Measurements from ENCODE around the gene SCUBE1. TPM values are rescaled to one million over a fixed set of nuclear protein-coding genes. Genes with fewer than 3 reads are reported as not detected.

The SCUBE1 gene
- total RNA-seq, 4 donors from 2014 or later: 81.3 to 214 (median 141) TPM

DNA sequence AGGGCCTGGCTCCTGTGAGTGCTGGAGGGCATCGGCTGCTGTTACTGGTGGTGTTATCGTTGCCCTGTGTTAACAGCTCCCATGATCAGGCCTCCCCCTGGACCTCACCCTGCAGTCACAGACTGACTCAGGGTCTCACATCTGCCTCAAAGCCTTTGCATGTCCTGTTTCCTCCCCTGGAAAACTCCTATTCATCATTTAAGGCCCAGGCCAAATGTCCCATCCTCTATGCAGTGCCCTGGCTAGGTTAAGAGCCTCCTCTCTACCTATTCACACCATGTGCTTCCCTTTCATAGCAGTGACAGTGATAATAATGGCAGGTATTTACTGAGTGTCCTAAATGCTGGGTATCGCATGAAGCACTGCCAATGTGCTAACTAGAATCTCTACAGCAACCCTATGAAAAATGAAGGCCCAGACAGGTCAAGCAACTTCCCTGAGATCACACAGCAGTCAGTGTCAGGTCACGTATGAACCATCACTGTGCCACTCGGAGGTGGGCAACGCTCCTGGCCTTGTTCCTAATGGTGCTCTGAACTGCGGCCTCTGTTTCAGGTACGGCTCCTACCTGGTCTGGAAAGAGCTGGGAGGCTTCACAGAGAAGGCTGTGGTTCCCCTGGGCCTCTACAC lies 182.6 kb downstream of the SCUBE1 start:
- peak overlapping the region in 1 of 4 donors; percentile 46 for H3K27ac ChIP-seq
- TF ChIP-seq POLR2A (IDR thresholded peaks at IDR 0.05) (no peak), EP300 (IDR thresholded peaks at IDR 0.05) (no peak)
- TF ChIP-seq, protein P1, sequence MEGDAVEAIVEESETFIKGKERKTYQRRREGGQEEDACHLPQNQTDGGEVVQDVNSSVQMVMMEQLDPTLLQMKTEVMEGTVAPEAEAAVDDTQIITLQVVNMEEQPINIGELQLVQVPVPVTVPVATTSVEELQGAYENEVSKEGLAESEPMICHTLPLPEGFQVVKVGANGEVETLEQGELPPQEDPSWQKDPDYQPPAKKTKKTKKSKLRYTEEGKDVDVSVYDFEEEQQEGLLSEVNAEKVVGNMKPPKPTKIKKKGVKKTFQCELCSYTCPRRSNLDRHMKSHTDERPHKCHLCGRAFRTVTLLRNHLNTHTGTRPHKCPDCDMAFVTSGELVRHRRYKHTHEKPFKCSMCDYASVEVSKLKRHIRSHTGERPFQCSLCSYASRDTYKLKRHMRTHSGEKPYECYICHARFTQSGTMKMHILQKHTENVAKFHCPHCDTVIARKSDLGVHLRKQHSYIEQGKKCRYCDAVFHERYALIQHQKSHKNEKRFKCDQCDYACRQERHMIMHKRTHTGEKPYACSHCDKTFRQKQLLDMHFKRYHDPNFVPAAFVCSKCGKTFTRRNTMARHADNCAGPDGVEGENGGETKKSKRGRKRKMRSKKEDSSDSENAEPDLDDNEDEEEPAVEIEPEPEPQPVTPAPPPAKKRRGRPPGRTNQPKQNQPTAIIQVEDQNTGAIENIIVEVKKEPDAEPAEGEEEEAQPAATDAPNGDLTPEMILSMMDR (IDR thresholded peaks at IDR 0.05): no peak
- DNase-seq (ENCODE audit: low spot score in 2 of 2): no peak
- WGBS, 2 donors: 91 to 94% methylated on average over 8 of the region's 8 CpGs
- no peaks in the 10 kb centered on the region for H3K9me3 ChIP-seq
- no peaks in the 10 kb centered on the region for H3K27me3 ChIP-seq
- H3K36me3 ChIP-seq: peaks cover 0 to 50% (median 0%) of the 10 kb centered on the region in 3 donors
- no peak overlapping the region for H3K4me3 ChIP-seq
- H3K4me1 ChIP-seq: peaks cover 0 to 70% (median 7%) of the 10 kb centered on the region in 4 donors

DNA sequence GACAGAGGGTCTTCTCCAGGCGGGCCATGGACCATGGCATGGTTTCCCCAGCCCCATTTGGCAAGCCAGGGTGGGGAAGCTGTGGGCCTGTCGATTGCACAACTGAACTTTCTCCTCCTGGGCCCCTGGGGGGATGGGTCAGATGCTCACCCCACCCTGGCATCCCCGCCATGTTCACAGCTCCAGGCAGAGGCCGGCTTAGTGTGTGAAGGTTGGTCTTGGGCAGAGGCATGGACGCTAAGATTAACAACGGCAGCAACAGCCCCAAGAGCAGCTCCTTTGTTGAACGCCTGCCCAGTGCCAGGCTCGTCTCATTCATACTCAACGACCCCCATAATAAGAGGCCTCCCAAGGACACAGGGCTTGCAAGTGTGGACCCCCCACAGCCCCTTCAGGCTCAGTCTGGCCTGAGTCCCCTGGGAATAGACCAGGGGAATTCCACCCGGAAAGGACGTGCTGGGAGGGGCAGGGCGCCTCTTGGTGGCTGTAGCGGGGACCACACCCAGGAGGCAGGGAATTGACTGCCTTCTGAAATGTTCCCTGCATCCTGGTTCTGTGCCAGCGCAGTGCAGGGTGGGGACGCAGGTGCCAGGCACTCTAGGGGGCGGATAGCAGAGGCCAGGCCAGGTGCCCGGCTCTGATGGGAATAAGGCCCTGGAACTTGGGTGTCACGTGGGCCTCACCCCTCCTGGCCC lies 183.5 kb downstream of the SCUBE1 start:
- H3K27me3 ChIP-seq: no peaks in the 10 kb centered on the region
- peak overlapping the region in 2 of 4 donors; percentile 32 to 46 for H3K27ac ChIP-seq
- H3K36me3 ChIP-seq: peaks cover 0 to 55% (median 0%) of the 10 kb centered on the region in 3 donors
- H3K9me3 ChIP-seq: no peaks in the 10 kb centered on the region
- peaks cover 0 to 77% (median 7%) of the 10 kb centered on the region in 4 donors for H3K4me1 ChIP-seq
- TF ChIP-seq POLR2A (IDR thresholded peaks at IDR 0.05) (no peak), EP300 (IDR thresholded peaks at IDR 0.05) (no peak)
- TF ChIP-seq, protein P1 (IDR thresholded peaks at IDR 0.05): peak in 1 of 5 experiments; percentile 11
- H3K4me3 ChIP-seq: no peak overlapping the region
- WGBS, 2 donors: 63 to 66% methylated on average over 16 to 18 of the region's 18 CpGs
- DNase-seq (ENCODE audit: low spot score in 2 of 2): no peak

GRCh38 chr22:43158778-43159483 lies 184.2 kb downstream of the SCUBE1 start:
- H3K4me1 ChIP-seq: peaks cover 0 to 77% (median 11%) of the 10 kb centered on the region in 4 donors
- peaks cover 0 to 55% (median 0%) of the 10 kb centered on the region in 3 donors for H3K36me3 ChIP-seq
- H3K27me3 ChIP-seq: no peaks in the 10 kb centered on the region
- H3K27ac ChIP-seq: no peak overlapping the region
- WGBS, 2 donors: 85 to 91% methylated on average over 19 of the region's 24 CpGs
- TF ChIP-seq, protein P1 (IDR thresholded peaks at IDR 0.05): no peak
- no peak for TF ChIP-seq POLR2A (IDR thresholded peaks at IDR 0.05)
- TF ChIP-seq EP300 (IDR thresholded peaks at IDR 0.05): no peak
- no peaks in the 10 kb centered on the region for H3K9me3 ChIP-seq
- H3K4me3 ChIP-seq: no peak overlapping the region
- DNase-seq (ENCODE audit: low spot score in 2 of 2): no peak

- WGBS, 2 donors: 42 to 54% methylated on average over 9 of the region's 9 CpGs
- H3K9me3 ChIP-seq: no peaks in the 10 kb centered on the region
- no peak for TF ChIP-seq EP300 (IDR thresholded peaks at IDR 0.05)
- TF ChIP-seq, protein P1 (IDR thresholded peaks at IDR 0.05): no peak
- no peak for TF ChIP-seq POLR2A (IDR thresholded peaks at IDR 0.05)
- no peak overlapping the region for H3K4me3 ChIP-seq
- H3K4me1 ChIP-seq: peaks cover 0 to 74% (median 8%) of the 10 kb centered on the region in 4 donors
- no peaks in the 10 kb centered on the region for H3K27me3 ChIP-seq
- peaks cover 0 to 47% (median 0%) of the 10 kb centered on the region in 3 donors for H3K36me3 ChIP-seq
- no peak for DNase-seq (ENCODE audit: low spot score in 2 of 2)
- H3K27ac ChIP-seq: peak overlapping the region in 2 of 4 donors; percentile 3 to 29
Observed at GRCh38 chr22:43157874-43158546, 185.2 kb downstream of the SCUBE1 start.
